ENCODE data around the gene LYPD5.
"Not testable (repeated sequence)": the region's sequence is repeated elsewhere in the genome, so short reads cannot be mapped to it uniquely, and the experiment has no call there.

Gene LYPD5, protein sequence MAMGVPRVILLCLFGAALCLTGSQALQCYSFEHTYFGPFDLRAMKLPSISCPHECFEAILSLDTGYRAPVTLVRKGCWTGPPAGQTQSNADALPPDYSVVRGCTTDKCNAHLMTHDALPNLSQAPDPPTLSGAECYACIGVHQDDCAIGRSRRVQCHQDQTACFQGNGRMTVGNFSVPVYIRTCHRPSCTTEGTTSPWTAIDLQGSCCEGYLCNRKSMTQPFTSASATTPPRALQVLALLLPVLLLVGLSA

DNA sequence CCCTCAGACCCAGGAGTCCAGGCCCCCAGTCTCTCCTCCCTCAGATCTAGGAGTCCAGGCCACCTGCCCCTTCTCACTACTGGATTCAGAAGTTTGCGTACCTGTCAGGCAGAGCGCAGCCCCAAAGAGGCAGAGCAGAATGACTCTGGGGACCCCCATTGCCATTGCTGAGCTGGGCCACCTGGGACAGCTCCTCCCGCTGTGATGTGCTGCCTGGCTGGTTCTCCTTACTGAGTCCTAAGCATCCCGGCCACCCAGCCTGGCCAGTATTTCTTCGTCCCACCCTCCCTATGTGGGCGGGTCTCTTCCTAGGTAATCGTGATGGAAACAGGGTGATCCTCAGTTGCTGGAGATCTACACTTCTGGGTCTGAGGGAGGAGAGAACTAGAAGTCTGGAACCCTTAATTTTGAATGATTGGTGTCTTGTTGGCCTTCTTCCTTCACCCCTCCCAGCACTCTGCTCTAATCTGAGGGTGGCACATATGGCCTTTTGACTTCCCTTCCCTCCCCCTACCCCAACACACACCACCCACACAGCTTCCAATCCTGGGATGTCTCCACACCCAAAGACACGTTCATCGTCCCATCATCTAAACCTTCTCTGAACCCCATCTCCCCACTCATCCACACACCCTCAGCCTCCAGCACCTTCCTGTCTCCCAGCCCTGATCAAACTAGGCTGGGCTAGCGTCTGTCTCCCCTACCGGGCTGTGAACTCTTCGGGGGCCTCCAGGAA, at the start of gene LYPD5:
LYPD5 (minus strand) TSS at position 232 of the 736 bp plus-strand sequence; CDS start at position 165, 67 bp downstream.
- DNase-seq (ENCODE audit: low spot score), result no peak

DNA sequence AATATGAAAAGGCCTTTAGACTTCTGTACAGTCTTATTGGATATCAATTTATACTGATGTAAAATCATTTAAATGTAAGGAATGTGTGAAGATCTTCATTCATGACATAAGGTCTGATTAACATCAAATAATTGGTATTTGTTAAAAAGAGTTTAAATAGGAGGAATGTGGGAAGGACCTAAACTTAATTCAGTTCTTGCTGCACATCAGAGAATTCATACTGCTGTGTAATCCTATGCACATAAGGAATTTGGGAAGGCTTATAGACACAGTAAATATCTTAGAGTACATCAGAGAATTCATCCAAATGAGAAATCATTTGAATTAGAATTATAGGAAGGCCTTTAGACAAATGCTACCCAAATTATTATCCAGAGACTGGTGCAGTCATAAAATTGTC, 46.6 kb upstream of the LYPD5 start:
- DNase-seq (ENCODE audit: low spot score), result no peak

DNA sequence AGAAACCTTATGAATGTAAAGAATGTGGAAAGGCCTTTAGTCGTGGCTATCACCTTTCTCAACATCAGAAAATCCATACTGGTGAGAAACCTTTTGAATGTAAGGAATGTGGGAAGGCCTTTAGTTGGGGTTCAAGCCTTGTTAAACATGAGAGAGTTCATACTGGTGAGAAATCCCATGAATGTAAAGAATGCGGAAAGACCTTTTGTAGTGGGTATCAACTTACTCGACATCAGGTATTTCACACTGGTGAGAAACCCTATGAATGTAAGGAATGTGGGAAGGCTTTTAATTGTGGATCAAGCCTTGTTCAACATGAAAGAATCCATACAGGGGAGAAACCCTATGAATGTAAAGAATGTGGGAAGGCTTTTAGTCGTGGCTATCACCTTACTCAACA, 45.6 kb upstream of the LYPD5 start:
- no peak for DNase-seq (ENCODE audit: low spot score)

DNA sequence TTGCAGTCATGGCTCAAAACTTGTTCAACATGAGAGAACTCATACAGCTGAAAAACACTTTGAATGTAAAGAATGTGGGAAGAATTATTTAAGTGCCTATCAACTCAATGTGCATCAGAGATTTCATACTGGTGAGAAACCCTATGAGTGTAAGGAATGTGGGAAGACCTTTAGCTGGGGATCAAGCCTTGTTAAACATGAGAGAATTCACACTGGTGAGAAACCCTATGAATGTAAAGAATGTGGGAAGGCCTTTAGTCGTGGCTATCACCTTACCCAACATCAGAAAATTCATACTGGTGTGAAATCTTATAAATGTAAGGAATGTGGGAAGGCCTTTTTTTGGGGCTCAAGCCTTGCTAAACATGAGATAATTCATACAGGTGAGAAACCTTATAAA, 45.0 kb upstream of the LYPD5 start:
- no peak for DNase-seq (ENCODE audit: low spot score)

DNA sequence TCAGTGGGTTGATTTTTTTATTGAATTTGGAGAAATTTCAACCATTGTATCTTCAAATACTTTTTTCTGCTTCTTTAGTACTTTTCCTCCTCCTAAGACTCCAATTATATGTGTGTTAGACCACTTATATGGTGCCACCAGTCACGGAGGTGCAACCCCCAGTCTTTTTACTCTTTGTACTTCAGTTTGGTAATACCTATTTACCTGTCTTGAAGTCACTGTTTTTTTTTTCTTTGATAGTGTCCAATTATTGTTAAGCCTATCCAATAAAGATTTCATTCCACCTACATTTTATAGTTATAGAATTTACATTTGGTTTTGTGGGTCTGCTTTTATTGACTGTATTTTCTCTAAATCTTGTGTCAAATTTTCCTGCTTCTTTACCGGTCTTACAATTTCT, 39.8 kb upstream of the LYPD5 start:
- DNase-seq (ENCODE audit: low spot score), result no peak

DNA sequence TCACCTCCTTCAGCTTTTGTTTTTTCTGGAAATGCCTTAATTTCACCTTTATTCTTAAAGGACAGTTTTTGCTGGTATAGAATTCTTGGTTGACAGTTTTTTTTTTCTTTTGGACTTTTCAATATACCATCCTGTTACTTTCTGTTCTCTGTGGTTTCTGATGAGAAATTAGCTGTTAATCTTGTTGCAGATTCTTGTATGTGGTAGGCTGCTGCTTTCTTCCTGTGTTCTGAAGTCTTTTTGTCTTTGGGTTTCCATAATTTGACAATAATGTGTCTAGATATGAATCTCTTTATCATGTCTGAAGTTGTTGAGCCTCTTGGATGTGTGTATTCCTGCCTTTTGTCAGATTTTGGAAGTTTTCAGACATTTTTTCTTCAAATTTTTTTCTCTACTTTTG, 36.9 kb upstream of the LYPD5 start:
- no peak for DNase-seq (ENCODE audit: low spot score)

DNA sequence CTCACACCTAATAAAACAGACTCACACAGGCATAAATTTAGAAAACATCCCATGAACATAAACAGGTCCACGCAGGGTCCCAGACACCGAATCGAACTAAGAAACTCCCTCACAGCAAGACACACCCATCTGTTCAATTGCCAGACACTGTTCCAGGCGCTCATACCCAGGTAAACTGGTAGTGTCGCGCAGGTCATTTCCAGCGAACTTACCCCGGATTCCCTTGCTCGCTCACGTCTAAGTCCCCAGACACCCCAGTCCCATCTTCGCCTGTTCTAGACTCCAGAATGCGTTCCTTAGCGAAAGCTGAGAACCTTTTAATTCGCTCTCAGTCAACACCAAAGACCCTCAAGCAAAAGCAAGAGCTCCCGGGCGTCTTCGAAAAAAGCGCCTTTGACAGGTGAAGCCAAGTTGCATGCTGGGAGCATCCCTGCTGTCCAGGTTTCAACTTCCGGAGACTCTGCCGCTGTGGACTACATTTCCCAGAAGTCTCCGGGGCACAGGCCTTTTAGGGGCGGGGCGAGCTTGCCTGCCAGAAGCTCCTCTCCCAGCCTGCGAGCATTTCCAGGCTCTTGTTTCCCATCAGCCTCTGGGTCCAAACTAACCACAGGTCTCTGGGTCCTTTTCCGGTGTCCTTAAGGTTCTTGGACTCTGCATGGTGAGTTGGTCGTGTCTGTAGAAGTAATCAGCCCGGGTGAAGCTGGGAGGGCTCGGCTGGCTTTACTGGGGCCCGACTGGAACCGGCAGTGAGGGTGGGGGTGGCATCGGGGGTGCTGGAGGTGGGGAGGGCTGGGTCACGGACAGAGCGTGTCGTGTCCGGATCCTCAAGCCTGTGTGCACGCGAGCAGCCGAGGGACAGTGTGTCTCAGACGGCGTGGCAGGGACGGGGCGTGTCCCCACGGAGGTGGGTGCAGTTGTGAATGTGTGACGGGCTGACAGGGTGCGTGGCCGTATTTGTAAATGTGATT, 24.8 kb upstream of the LYPD5 start, which contains the start of gene ZNF283:
ZNF283 (plus strand) TSS at position 535 of the 968 bp plus-strand sequence. CDS start 6,184 bp downstream, outside the sequence.
- DNase-seq (ENCODE audit: low spot score), result peak; percentile 81

DNA sequence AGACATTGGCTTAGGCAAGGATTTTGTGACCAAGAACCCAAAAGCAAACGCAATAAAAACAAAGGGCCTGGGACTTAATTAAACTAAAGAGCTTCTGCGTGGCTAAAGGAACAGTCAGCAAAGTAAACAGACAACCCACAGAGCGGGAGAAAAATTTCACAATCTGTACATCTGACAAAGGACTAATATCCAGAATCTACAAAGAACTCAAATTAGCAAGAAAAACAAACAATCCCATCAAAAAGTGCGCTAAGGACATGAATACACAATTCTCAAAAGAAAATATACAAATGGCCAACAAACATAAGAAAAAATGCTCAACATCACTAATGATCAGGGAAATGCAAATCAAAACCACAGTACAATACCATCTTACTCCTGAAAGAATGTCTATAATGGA, 22.3 kb upstream of the LYPD5 start:
- DNase-seq (ENCODE audit: low spot score), result not testable (repeated sequence)

DNA sequence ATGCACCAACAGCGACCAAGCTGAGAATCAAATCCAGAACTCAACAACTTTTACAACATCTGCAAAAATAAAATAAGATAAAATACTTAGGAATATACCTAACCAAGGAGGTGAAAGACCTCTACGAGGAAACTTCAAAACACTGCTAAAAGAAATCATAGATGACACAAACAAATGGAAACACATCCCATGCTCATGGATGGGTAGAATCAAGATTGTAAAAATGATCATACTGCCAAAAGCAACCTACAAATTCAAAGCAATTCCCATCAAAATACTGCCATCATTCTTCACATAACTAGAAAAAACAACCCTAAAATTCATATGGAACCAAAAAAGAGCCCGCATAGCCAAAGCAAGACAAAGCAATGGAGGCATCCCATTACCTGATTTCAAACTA, 21.6 kb upstream of the LYPD5 start:
- DNase-seq (ENCODE audit: low spot score), result not testable (repeated sequence)

DNA sequence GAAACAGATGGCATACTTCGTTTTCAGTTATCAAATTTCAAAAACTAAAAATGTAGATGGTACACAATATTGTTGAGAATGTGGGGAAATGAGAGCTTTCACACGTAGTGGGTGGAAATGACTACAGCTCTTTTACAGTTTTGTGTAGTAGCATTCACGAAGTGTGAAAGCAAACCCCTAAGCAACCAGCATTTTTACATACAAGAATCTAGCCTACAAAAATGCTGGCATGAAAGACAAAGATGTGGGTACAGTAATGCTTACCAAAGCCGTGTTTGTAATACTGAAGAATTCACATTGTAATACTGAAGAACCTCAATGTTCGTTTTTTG, 18.6 kb upstream of the LYPD5 start:
- DNase-seq (ENCODE audit: low spot score), result no peak

DNA sequence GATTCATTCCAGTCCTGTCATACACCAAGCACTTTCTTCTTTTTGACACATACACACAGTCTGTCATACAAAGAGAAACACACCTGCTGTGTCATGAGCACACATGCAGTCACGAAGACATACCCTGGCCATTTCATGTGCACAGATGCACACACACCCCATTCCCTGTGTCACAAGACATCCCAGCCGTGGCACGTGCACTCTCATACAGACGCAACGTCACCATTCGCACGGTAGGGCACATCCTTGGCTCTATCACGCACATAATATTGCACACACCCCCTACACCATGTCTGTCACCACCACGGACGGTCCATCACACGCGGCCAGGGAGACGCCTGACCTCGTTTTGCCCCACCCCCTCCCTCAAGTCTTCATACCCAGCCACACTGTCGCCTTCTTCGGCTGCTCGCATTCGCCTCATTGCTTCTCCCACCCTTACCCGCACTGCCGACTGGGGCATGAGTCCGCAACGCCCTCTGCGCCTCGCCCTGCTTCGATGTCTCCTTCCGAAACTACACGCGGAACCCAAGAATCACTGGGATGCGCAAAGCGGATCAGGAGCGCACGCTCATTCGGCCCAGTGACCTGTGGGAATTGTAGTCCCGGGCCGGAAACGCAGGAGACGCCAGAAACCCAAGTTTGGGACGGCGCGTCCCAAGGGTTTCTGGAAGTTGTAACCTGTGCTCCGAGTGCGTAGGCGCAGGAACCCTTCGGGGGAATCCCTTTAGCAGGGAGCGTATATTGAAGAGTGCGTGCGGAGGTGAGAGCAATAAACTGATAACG, 18.0 kb upstream of the LYPD5 start:
- no peak for DNase-seq (ENCODE audit: low spot score)

DNA sequence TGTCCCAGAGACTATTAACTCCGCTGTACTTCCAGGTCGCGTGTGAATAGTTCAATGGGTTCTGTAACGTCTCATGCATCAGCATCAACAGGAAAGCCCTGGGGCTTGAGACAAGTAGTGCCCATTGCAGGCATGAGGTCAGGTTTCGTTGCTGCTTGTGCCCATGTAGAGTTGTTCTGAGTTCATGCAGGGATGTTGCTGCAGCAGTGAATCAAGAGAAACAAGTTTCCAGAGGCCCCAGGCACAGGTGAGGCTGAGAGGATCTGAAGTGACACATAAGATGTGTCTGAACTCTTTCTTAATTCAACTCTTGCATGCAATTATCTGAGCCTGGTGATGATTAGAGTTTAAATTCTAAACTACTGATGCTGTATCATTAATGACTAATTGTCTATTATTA, 16.3 kb upstream of the LYPD5 start:
- no peak for DNase-seq (ENCODE audit: low spot score)

DNA sequence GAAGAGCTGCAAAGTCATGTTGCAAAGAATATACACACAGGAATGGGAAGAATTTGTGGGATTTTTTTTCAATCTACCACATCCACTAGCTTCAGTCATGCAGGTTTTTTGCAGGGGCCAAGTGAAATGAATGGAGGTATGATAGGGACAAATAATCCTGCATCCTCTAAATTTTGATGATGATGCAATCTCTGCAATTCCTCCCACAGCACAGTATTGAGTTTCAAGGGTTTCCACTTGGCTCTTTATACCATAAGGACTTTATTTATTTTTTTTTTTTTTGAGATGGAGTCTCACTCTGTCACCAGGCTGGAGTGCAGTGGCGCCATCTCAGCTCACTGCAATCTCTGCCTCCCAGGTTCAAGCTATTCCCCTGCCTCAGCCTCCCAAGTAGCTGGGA, 15.2 kb upstream of the LYPD5 start:
- not testable (repeated sequence) for DNase-seq (ENCODE audit: low spot score)

DNA sequence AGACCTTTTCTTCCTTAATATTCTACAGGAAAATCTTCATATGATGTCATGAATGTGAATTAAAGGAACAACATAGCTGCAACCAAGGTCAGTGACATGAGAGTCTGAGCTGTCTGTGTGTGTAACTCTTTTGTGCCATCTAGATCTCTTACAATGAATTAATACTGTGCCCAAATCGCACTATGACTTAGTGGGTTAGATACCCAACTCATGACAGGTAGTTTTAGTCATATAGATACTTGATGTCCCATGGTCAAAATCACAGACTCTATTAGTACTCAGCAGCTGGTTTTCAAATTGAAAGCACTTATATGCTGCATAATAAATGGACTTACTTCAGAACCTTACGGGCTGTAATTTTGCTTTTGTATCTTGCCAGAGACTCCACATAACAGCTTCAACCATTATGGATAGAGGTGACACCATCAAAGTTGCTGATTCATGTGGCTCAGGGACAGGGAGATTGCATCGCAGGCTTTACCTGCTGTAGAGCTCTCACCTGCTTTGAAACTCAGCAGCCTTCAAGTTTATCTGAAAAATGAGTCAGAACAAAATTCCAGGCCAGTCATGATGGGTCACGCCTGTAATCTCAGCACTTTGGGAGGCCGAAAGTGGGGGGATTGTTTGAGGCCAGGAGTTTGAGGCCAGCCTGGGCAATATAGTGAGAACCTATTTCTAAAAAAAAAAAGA, 12.6 kb upstream of the LYPD5 start:
- no peak for DNase-seq (ENCODE audit: low spot score)

DNA sequence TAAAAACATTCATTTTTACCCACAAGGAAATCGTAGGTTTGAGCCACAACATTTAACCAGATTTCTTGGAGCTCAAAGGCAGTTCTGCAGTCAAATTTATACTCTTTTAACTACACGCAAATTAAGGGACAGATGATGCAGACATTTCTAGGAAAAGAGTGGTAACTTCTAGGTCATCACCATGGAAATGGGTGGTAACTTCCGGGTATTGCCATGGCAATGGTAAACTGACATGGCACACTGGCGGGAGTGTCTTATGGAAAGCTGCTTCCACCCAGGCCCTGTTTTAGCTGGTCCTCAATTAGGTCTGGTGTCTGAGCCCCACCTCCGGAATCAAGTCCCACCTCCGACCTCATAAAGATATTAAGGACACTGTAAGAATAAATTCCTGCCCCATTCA, 10.4 kb upstream of the LYPD5 start:
- DNase-seq (ENCODE audit: low spot score), result no peak

DNA sequence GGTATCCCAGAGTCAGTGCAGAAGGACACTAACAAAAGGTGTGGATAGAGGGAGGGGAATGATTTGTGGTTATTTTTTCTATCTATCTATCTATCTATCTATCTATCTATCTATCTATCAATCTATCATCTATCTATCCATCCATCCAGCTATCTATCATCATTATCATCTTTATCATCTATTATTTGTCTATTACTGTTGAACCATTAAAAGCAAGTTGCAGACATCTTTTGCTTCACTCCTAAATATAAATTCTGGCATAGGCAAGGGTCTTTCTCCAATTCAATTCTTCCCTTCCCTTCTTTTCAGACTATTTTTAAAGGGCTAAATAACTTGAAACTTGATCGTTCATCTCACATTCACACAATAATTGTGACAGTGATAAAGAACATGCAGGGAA, 10.0 kb upstream of the LYPD5 start:
- DNase-seq (ENCODE audit: low spot score), result no peak

DNA sequence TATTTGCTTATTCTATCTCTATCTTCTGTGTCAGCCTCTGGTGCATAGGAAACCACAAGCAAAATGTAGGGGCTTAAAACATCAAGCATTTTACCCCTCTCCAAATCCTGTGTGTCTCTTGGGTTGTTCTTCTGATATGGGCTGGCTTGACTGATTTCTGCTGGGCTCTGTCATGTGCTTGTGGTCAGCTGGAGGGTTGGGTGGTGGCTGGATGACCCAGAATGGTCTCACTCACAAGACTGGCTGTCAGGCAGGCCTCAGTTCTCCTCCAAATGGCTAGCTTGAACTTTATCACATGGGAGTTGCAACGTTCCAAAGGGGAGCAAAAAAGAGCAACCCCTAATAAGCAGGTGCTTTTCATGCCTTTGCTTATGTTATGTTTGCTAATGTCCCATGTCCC, 9.6 kb upstream of the LYPD5 start:
- no peak for DNase-seq (ENCODE audit: low spot score)

DNA sequence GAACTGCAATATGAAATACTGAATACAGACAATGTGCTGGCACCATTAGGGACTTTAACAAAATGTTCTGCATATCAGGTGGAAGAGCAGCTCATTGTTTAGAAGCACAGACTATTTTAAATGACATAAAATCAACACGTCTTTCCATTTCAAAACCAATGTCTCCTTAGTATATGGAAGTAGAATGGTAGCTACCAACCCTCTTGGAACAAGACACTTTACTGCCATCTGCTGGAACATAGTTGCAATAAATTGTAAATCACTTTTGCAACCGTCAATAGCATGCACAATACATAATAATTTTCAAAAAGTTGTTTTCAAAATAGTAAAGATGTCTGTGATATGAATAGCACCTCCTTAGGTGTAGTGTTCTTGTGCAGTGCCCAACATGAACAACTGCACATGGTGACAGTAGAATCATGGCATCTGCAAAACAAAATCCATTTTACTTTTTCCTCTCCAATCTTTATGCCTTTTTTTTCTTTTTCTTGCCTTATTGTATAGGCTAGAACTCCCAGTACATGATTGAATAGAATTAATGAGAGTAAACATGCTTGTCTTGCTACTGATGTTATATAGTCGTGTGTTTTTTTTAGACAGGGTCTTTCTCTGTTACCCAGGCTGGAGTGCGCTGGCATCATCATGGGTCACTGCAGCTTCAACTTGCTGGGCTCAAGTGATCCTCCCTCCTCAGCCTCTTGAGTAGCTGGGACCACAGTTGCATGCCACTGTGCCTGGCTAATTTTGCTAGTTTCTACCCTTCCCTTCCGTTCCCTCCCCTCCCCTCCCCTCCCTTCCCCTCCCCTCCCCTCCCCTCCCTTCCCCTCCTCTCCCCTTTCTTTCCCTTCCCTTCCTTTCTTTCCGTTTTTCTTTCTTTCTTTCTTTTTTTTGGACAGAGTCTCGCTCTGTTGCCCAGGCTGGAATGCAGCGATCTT, 7.8 kb upstream of the LYPD5 start:
- DNase-seq (ENCODE audit: low spot score), result peak; percentile 61

DNA sequence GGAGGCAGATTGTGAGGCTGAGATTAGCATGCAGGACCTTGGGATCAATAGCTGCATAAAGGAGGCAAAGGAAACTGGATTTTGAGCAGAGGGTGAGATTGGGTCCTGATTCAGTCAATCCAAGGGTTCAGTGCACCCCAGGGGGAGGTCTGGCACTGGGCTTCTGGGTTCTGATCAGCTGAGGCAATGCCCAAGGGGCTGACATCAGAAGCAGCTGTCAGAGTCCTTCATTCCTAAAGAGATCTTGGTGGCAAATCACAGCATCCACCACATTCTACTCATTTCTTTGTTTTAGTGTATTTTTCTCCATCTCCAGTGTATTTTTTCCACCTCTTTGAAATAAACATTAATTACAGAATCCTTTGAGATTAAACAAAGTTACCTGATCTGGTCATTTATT, 5.4 kb upstream of the LYPD5 start:
- no peak for DNase-seq (ENCODE audit: low spot score)

DNA sequence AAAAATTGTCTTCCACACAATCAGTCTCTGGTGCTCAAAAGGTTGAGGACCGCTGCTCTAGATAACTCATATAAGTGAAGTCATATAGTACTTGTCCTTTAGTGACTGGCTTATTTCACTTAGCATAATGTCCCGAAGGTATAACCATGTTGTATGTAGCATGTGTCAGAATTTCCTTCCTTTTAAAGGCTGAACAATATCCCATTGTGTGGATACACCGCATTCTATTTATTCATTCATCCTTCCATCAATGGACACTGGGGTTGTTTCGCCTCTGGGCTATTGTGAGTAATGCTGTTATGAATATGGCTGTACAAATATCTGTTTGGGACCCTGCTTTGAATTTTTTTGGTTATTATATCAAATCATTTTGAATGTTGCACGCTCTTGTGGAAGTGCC, 4.6 kb upstream of the LYPD5 start:
- DNase-seq (ENCODE audit: low spot score), result no peak

Measured in hematopoietic multipotent progenitor cell treated with erythropoietin and hydrocortisone succinate and interleukin-3 and kit ligand, for 17 days (in vitro differentiated cells).